ENCODE data around the gene ETS1.

DNA sequence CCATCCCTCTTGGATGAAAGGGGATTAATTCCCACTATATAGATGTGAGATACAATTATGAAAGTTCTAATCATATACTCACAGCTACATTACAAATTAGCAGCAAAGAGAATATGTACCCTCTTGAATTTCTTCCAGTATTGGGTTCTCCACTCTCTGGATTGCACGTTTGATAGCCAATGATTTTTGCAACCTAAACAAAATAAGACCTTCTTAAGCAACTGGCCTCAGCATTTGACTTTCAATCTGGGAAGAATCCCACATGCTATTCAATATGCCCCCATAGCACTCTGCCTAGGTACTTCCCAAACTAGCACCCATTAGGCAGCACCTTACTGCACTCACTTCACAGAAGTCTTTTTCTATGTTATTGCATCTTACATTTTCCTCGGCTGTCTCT lies 55.8 kb downstream of the ETS1 start:
- TF ChIP-seq, protein P1, sequence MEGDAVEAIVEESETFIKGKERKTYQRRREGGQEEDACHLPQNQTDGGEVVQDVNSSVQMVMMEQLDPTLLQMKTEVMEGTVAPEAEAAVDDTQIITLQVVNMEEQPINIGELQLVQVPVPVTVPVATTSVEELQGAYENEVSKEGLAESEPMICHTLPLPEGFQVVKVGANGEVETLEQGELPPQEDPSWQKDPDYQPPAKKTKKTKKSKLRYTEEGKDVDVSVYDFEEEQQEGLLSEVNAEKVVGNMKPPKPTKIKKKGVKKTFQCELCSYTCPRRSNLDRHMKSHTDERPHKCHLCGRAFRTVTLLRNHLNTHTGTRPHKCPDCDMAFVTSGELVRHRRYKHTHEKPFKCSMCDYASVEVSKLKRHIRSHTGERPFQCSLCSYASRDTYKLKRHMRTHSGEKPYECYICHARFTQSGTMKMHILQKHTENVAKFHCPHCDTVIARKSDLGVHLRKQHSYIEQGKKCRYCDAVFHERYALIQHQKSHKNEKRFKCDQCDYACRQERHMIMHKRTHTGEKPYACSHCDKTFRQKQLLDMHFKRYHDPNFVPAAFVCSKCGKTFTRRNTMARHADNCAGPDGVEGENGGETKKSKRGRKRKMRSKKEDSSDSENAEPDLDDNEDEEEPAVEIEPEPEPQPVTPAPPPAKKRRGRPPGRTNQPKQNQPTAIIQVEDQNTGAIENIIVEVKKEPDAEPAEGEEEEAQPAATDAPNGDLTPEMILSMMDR (IDR thresholded peaks at IDR 0.05; ENCODE audit: low read length): no peak
- TF ChIP-seq EZH2phosphoT487 (IDR thresholded peaks at IDR 0.05; ENCODE audit: low read length): no peak
- TF ChIP-seq EZH2 (optimal IDR thresholded peaks at IDR 0.05; ENCODE audit: low read depth, low read length): no peak

All from MM.1S (cell line).